Gastrocnemius medialis (tissue), 4 donors: Measurements from ENCODE around the gene MANF.

Experiments
- CTCF ChIP-seq, 5 experiments: fragments of 450-650 bp in 3 of 5; fragments of 200-600 bp in 2 of 5; sonication (generic) in 2 of 5; IDR thresholded peaks in 4 of 5; conservative IDR thresholded peaks in 1 of 5; 1 replicate in 4 of 5; 2 replicates in 1 of 5; pipeline ENCODE4 v1.5.1; 2016 to 2019; ENCODE audit warnings: antibody characterized with exemption in 5 of 5, mild to moderate bottlenecking in 3 of 5, moderate library complexity in 3 of 5
- POLR2A ChIP-seq, 2 donors: fragments of 450-650 bp; IDR thresholded peaks; one replicate each; pipeline ENCODE4 v1.6.1; 2017; ENCODE audit warnings: antibody characterized with exemption in 2 of 2, mild to moderate bottlenecking in 2 of 2, moderate library complexity in 2 of 2

DNA sequence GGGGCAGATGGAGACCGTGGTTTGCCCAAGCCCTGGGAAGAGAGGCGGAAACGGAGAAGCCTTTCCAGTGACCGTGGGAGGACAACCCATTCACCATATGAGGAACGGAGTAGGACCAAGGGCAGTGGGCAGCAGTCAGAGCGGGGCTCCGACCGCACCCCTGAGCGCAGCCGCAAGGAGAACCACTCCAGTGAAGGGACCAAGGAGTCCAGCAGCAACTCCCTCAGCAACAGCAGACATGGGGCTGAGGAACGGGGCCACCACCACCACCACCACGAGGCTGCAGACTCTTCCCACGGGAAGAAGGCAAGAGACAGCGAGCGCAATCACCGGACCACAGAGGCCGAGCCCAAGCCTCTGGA, 8.0 kb downstream of the MANF start:
- TF ChIP-seq CTCF (IDR thresholded peaks at IDR 0.05 in 4 of 5, conservative IDR thresholded peaks at IDR 0.05 in 1 of 5) (no peak), POLR2A (IDR thresholded peaks at IDR 0.05) (no peak)
